HG03060 (cell line): ENCODE data around the gene NLGN1.

Experiments used
- ATAC-seq: cut with Tn5 transposase; IDR thresholded peaks from one replicate; pipeline ENCODE4 v1.9.1; 2021; ENCODE audit warnings: low read depth, moderate number of reproducible peaks; ENCODE audit not compliant: unreplicated experiment

Gene NLGN1

DNA sequence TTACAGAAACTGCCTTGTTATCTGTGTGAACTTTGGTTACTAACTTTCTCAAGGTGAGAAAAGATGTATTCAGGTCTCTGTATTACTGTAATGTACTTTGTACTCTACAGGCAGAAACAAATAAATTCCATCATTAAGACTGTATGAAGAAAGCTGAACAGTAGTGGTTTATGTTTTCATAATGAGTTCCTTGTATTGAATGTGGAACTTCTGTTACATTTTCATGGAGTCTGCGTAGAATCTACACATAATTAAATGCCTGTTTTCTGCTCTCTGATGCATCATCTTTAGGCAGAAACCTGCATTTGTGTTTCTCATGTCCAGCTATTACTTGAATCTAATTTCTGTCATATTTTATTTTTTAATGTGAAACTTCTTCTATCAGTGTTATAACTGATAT lies 302.8 kb downstream of the NLGN1 start:
- no peak for ATAC-seq

DNA sequence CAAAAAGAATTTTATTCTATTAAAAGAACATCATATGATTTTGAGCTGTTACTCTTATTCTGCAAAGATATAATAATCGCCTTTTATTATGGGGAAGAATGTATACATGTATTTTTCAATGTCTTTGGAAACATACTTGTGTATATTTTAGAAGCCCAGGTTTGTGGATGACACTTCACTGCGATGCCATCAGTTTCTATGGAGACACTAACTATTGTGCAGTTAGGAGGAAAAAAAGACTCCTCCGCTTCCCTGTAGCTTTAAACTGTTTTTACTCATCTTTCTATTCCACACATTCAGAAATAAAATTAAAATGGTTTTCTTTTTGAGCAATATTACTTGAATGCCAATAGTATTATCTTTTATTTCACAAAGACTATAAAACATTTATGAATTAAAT lies 305.0 kb downstream of the NLGN1 start:
- ATAC-seq = no peak

DNA sequence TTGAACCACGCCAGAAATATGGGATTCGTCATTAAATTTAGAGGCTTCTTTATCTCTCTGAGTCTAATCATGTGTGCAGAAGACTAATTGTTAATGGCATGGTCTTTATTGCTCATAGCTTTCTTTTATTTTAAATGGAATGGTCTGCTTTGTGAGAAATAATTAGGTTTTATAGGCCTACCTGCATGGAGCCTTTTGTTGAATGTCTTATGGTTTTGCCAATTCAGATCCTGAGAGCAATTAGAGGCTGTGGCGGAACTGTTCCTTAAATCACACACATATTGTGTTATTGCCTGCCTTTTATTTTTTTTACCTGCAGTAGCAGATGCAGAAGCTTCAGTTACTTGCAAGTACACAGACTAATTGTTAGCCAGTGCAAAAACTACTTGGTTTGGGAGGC lies 306.2 kb downstream of the NLGN1 start:
- ATAC-seq = no peak

DNA sequence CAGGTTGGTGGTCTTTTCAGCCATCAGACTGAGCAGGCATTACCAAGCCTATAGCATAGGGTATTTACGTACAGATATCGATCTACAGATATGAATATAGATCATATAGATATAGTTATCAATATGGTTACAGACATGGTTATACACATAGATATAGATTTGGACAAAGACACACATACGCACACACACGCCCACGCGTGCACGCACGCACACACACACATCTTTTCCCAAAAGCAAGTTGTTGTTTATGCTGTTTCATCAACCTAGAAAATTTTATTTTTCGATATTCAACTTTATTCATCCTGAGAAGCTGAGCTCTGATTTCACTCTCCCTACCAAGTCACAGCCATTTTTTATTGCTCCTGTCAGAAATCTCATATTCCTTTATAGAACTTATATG lies 309.1 kb downstream of the NLGN1 start:
- ATAC-seq = no peak

DNA sequence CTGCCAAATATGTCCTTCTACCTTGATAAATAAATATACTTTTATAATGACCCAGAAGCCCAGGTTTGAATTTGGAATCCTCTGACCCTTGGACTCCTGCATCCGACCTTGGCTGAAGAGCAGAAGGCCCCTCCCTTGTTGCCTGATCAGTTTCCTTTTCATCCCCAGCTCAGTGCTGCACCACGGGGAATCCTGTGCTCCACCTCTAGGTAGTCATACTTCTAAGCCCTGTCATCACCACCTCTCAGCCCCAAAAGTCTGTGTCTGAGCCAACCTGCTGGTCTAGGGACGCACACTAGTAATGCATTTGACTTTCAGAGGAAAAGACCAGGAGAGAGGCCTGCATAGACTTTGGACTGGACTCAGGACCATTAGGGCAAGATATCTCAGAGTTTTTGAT lies 310.6 kb downstream of the NLGN1 start:
- ATAC-seq = no peak

DNA sequence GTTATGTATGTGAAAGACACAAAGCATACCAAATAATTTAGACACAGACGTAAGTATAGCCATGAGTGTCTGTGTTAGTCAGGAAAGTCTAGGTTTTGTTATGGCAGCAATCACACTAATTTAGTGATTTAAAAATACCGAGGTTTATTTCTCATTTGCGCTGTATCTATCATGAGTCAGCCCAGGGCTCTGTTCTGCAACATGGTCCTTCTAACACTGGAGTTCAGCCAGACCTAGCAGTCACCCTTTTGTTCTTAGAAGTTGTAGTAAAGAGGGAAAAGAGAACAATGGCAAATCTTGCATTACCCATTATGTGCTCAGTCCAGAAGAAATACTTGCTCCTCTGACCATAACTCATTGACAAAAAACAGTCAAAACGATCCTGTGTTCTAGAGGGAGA lies 311.5 kb downstream of the NLGN1 start:
- ATAC-seq = no peak

DNA sequence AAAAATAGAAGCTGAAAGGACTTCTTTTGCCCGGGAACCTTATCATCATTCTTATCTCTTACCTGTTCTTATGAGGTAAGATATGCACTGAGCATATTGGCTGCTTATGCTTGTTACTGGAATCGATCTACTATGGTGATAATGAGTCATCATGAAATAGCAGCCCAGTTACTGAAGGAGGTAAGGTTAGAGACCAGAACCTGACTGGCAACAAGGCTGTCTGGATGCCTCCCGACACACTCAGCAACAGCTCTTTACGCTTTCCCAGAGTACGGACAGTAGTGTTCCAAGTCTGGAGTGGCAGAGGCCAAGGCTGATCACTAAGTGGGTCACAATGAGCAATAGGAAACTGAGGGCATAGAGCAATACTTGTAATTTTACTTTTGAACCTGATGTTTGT lies 314.1 kb downstream of the NLGN1 start:
- no peak for ATAC-seq

DNA sequence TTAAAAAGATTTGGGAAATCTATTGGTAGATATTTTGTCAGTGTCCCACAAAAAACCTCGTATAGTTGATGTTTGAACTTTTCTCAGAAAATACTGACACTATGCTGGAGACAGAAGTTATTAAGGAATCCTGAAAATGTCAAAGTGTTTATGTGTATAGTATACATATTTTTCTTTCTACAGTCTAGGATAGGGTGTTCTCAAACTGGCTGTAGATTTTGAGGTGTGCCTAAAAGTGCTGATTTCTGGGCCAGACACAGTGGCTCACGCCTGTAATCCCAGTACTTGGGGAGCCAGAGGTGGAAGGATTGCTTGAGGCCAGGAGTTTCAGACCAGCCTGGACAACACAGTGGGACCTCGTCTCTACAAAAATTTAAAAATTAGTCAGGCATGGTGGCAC lies 322.0 kb downstream of the NLGN1 start:
- no peak for ATAC-seq

DNA sequence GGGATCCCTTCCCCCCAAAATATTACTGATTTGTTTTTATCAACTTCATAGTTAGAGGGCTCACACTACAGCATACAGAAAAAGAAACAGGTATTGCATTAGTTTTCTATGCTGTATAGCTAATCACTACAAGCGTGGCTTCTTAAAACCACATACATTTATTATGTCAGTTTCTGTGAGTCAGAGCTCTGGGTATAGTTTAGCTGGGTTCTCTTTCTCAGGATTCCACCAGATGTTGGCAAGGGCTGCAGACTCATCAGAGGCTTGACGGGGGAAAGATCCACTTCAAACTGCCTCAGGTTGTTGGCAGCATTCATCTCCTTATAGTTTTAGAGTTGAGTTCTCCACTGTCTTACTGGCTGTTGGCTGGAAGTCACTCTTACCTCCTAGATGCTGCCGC lies 328.0 kb downstream of the NLGN1 start:
- ATAC-seq = no peak

DNA sequence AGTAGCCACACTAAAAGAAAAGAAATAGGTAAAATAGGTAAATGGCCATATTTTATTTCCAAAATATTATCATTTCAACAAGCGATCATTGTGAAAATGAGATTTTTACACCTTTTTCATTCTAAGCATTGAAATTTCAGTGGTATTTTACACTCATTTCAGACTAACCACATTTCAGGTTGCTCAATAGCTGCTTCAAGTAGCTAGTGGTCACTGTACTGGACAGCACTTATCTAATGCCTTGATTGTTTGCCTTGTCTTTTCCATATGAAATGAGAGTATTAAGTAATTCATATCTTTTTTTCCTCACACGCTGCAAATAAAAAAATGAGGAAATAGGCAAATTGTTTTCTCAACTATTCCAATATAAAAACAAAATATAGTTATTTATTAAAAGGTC lies 332.8 kb downstream of the NLGN1 start:
- no peak for ATAC-seq

DNA sequence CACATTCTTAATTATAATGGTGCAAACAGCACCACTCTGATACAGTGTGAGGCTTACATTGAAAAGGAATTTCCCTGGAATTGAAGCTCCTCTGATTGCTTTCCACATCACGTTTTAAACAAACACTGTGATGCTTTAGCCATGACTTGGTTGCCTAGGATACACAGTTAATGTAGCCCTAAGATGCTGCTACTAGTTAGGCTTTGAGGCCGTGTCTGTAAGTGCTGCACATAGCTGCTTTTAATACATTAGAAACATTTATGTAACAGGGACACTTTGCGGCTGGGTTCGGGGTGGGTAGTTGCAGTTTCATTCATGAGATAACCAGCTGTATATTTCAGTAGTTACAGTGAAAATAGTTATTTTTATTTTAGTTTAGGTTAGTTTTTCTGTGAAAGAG lies 334.7 kb downstream of the NLGN1 start:
- no peak for ATAC-seq

DNA sequence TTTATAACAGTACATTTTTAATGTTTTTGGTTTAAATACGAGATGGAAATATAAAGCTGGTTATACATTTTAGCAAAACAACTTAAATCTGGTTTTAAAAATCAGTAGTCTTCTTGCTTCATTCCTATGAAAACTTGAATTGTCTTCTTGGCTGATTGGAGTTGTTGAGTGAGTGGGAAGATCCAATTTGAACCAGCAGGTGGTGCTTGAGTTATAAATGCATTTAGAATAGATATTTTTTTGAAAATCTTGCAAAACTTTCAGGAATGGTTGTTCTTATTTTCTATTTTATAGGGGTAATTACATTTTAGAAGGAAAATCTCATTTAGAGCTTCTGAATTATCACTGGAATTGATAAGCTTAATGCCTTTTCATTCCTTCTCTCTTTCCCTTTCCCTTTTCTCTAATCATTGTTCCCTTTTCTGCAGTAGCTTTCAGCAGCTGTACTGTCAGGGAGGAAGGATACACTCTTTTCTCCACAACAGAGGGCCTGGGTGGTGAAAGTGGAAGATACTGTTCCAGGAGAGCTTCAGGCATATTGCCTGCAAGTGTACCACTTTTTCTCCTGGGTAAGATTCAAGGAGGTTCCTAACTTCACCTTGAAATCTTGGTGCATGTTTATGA lies 335.6 kb downstream of the NLGN1 start:
- ATAC-seq = no peak

DNA sequence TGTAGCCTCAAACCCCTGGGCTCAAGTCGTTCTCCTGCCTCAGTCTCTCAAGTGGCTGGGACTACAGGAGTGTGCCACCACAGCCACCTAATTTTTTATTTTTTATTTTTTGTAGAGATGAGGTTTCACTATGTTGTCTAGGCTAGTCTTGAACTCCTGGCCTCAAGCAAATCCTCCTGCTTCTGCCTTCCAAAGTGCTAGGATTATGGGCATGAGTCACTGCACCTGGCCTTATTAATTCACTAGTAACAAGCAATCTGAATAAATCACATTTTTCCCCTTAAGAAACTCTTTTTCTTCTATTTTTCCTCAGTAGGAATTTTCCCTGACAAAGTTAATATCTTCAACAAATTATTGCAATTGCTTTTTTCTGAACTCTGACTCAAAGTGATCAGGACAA lies 336.9 kb downstream of the NLGN1 start:
- ATAC-seq = no peak

DNA sequence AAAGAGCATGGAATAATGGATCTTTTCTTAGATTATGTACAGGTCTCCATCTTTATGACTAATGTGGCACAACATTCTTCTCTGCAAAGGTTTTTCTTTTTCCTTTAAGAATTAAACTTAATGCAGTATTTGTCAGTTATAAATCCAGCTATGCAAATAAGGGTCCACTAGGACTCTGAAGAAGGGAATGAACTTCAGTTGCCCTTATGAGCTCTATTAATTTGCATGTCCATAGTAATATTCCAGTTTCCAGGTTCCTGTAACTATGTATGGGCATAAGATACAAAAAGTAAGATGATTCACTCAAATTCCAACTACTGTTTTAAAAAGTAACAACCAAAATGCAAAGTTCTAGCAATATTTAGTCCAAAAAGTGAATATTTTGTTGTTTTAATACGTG lies 337.4 kb downstream of the NLGN1 start:
- ATAC-seq = no peak

DNA sequence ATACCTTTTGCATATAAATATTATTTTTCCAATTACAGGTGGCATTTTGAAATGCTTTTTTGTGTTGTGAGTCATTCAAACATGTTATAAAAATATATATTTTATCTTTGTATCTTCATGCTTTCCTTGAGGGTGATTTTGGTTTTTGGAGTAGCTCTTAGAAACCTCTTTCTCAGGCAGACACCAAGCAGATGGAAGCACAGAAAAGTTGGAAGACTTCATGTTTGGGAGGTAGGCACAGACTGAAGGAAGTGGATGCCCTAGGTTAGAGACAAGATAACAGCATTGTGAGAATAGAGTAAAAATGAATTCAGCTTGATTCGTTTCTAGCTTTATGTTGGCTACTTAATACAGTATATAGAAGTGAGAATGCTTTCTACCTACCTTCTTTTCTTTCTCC lies 338.3 kb downstream of the NLGN1 start:
- ATAC-seq = no peak

DNA sequence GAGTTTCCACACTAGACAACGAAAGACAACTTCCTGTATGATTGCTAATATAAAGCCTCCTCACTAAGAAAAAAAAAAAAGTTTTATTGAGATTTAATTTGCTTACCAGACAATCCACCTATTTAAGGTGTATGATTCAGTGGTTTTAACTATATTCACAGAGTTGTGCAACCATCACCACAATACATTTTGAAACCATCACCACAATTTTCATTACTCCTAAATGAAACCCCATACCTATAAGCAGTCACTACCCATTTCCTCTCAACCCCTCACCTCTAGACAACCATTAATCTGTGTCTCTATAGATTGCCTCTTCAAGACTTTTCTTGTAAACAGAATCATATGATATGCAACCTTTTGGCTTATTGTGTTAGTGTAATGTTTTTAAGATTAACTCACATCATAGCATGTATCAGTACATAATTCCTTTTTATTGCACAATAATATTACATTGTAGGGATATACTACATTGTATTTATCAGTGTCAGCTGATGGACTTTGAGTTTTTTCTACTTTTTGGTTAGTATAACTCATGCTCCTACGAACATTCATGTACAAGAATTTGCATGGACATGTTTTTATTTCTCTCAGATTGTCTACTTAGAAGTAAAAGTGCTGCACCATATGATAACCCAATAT lies 339.7 kb downstream of the NLGN1 start:
- ATAC-seq = no peak

DNA sequence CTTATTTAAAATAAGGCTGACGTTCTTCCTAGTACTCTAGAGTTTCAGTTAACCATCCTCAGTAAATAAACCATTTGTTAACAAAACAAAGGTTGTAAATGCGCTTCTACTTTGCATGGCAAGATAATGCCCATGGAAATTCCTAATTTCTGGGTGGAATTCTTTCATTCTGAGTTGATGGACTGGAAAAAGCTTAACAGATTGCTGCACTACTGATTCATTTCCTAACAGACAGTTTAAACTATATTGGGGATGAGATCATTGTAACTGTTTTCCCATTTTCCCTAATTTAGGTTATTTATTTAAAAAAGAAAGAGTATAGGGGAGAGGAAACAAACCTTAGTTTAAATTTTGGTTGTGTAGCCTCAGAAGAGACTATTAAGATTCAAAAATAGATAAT lies 342.2 kb downstream of the NLGN1 start:
- no peak for ATAC-seq

DNA sequence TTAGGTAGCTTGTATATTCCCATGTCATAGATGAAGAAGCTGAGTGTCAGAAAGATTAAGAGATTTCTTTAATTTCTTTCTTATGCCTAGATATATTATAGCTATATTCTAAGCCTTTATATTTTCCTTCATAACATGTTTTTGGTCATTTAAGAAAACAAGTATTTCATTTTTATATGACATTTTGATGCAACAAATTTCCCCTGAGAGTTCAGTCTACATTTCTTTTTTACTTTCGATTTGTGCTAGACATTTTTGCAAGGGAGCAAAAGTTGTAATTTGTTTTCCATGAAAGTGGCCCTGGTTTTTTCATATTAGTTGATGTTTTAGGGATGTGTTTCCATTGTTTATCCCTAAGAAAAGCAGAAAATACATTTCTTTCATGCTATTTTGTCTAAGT lies 344.9 kb downstream of the NLGN1 start:
- no peak for ATAC-seq

DNA sequence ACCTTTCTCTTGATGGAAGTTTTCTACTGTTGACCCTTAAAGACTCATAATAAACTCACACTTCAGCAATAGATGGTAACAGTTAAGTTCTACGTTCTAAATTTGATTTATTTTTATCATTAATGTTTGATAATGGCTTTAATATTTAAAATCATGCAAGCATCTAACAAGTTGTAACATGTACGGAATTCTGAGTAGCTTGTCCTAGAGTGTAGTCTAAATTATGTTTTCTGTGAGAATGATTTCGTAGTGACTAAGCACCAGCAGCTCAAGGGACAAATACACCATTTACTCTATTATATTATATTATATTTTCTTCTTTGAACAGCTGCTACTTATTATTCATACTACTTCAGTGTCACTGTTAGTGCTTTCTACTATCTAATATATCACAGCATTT lies 345.6 kb downstream of the NLGN1 start:
- no peak for ATAC-seq

DNA sequence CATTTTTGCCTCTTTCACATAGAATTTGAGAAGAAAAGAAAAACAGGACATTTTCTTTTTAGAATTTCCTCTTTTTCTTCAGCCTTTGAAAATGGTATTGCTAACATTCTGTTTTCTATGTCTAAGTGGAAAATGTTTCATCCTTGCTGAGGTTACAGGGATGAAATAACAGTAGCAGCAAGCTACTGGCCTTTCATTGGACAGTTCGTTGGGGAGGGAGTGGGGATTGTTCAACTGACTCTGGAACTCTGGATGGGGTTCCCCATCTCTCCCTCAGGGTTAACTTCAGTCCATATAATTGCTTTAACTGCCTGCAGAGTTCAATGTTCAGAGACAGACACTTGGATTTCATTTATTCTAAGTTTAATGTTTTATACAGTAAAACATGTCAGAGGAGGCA lies 346.0 kb downstream of the NLGN1 start:
- no peak for ATAC-seq

DNA sequence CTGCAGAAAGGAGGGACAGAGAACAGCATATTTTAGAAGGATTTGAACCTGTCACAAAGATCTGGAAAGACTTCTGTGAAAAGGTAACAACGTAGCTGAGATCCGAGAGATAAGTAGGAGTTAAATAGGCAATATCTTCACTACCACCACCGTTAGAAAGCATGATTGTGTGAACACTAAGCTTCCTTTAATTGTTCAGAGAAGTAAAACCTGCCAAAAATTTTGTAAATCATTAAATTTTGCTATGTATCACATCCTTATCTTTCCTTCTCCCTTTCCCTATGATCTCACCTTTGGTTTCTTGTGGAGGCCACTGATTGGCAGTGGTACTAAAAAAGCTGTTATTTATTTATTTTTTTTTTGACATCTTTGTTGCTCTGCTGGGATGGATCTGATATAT lies 346.9 kb downstream of the NLGN1 start:
- ATAC-seq = no peak

DNA sequence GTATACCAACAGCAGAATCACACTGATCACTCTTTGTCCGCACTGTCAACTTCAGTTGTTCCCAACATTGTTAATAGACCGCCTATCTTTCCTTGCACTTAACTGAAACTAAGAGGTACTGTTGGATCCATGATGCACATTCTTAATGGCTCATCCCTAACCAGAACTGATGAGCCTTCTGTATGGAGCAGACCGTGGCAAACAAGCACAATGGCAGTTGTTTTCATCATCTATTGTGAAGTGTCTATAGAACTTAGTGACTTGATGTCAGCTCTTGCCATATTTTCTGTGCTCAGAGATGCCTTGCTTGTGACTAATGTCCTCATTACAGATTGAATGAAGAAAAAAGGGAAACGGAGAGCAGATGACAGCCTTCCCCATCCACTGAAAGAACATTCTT lies 347.4 kb downstream of the NLGN1 start:
- no peak for ATAC-seq
